H1 (cell line): Measurements from ENCODE around the gene SNX3. TPM values are rescaled to one million over a fixed set of nuclear protein-coding genes. Genes with fewer than 3 reads are reported as not detected.

ENCODE experiments used
- CTCF ChIA-PET: fragments of 300-600 bp; sonication (Branson Sonifier 250); formaldehyde crosslinking; loops from one replicate; lab custom pipeline; 2021; ENCODE audit not compliant: partially characterized antibody; lab: Charles Lee
- POLR2A ChIA-PET: fragments of 300-600 bp; sonication (Branson Sonifier 250); formaldehyde crosslinking; loops from one replicate; lab custom pipeline; 2021; ENCODE audit warnings: inconsistent platforms; ENCODE audit not compliant: partially characterized antibody; lab: Charles Lee
- DNase-seq, 2 experiments: peaks; one replicate each; pipeline versions ENCODE4 v3.0.0 to v3.0.0-alpha.2; 2010 to 2022; ENCODE audit warnings: low spot score in 2 of 2, low read depth in 1 of 2, mixed read lengths in 1 of 2
- FAIRE-seq: peaks from 2 replicates; lab custom pipeline; 2011; peaks lifted over from hg19 to GRCh38; lab: Jason Lieb, UNC
- H2AFZ ChIP-seq: 2 replicates; pipeline ENCODE4 v1.8.1; 2012; ENCODE audit warnings: low read length, inconsistent platforms
- H2AK5ac ChIP-seq: 2 replicates; pipeline ENCODE4 v1.6.1; 2013; ENCODE audit warnings: low read depth, low read length
- H2BK120ac ChIP-seq: replicated peaks from 2 replicates; pipeline ENCODE3; 2013; ENCODE audit warnings: low read depth, low read length, inconsistent platforms
- H2BK12ac ChIP-seq: 2 replicates; pipeline ENCODE4 v1.6.1; 2013; ENCODE audit warnings: low read depth, low read length
- H2BK15ac ChIP-seq: 2 replicates; pipeline ENCODE4 v1.6.1; 2013; ENCODE audit warnings: low read length
- H2BK20ac ChIP-seq: 2 replicates; pipeline ENCODE4 v1.6.1; 2013; ENCODE audit warnings: low read length
- H2BK5ac ChIP-seq: 2 replicates; pipeline ENCODE4 v1.6.1; 2013; ENCODE audit warnings: low read depth, low read length
- H3K14ac ChIP-seq: 2 replicates; pipeline ENCODE4 v1.6.1; 2013; ENCODE audit warnings: inconsistent platforms; ENCODE audit not compliant: insufficient read length
- H3K18ac ChIP-seq: 2 replicates; pipeline ENCODE4 v1.6.1; 2013; ENCODE audit warnings: low read length; ENCODE audit errors: extremely low read depth
- H3K23ac ChIP-seq: 2 replicates; pipeline ENCODE4 v1.6.1; 2013; ENCODE audit warnings: inconsistent platforms; ENCODE audit not compliant: insufficient read length
- H3K23me2 ChIP-seq: 2 replicates; pipeline ENCODE4 v1.6.1; 2013; ENCODE audit warnings: low read depth, low read length
- H3K27ac ChIP-seq: 2 replicates; pipeline ENCODE4 v1.6.1; 2011; ENCODE audit warnings: low read depth, low read length, inconsistent platforms
- H3K27me3 ChIP-seq, 4 experiments: replicated peaks in 1 of 4; 1 replicate in 1 of 4; 2 replicates in 3 of 4; pipeline versions ENCODE4 v1.6.1 to v1.8.1; 2011 to 2013; ENCODE audit warnings: low read length in 3 of 4, mild to moderate bottlenecking in 3 of 4, inconsistent platforms in 2 of 4, mixed read lengths in 2 of 4, moderate library complexity in 1 of 4; ENCODE audit not compliant: control insufficient read depth in 3 of 4, insufficient read depth in 3 of 4; ENCODE audit errors: extremely low read depth in 1 of 4
- H3K36me3 ChIP-seq, 4 experiments: 2 replicates each; pipeline versions ENCODE4 v1.6.1 to v1.8.1; 2011 to 2013; ENCODE audit warnings: mild to moderate bottlenecking in 4 of 4, low read length in 3 of 4, moderate library complexity in 2 of 4, control low read depth in 1 of 4, inconsistent platforms in 1 of 4; ENCODE audit not compliant: insufficient read depth in 4 of 4, control insufficient read depth in 2 of 4
- H3K4ac ChIP-seq: replicated peaks from 2 replicates; pipeline ENCODE3; 2013; ENCODE audit warnings: low read length, low read depth, mixed read lengths, inconsistent platforms; ENCODE audit not compliant: insufficient read length
- H3K4me1 ChIP-seq, 4 experiments: replicated peaks in 1 of 4; 1 replicate in 1 of 4; 2 replicates in 3 of 4; pipeline versions ENCODE4 v1.6.1 to v1.8.1; 2011 to 2013; ENCODE audit warnings: low read length in 3 of 4, inconsistent platforms in 2 of 4, mixed read lengths in 1 of 4; ENCODE audit not compliant: insufficient read depth in 4 of 4, control insufficient read depth in 3 of 4
- H3K4me2 ChIP-seq, 2 experiments: 2 replicates each; pipeline versions ENCODE4 v1.6.1 to v1.8.1; 2011 to 2013; ENCODE audit warnings: low read depth in 2 of 2, low read length in 2 of 2, control low read depth in 1 of 2, inconsistent platforms in 1 of 2, mild to moderate bottlenecking in 1 of 2; ENCODE audit not compliant: insufficient read depth in 1 of 2
- H3K4me3 ChIP-seq, 4 experiments: fragments of 200-600, 300-600 bp in 1 of 4; sonication (generic), shearing (Covaris generic), sonication (Bioruptor Twin) in 1 of 4; 2 replicates each; pipeline versions ENCODE4 v1.5.1 to v1.8.1; 2011 to 2016; ENCODE audit warnings: low read length in 4 of 4, low read depth in 3 of 4, control low read depth in 2 of 4, inconsistent platforms in 2 of 4, mild to moderate bottlenecking in 2 of 4, mixed read lengths in 1 of 4, moderate library complexity in 1 of 4; ENCODE audit not compliant: insufficient read depth in 2 of 4; ENCODE audit errors: extremely low read depth in 1 of 4
- H3K56ac ChIP-seq: replicated peaks from 2 replicates; pipeline ENCODE3; 2013; ENCODE audit warnings: low read depth, mild to moderate bottlenecking, mixed read lengths, low read length, inconsistent platforms; ENCODE audit not compliant: insufficient read length
- H3K79me1 ChIP-seq: 2 replicates; pipeline ENCODE4 v1.6.1; 2013; ENCODE audit warnings: low read depth, low read length, control low read depth
- H3K79me2 ChIP-seq, 2 experiments: 2 replicates each; pipeline versions ENCODE4 v1.6.1 to v1.8.1; 2012 to 2013; ENCODE audit warnings: low read length in 2 of 2, mild to moderate bottlenecking in 2 of 2, inconsistent platforms in 1 of 2; ENCODE audit not compliant: insufficient read depth in 2 of 2, control insufficient read depth in 1 of 2
- H3K9ac ChIP-seq, 4 experiments: replicated peaks in 1 of 4; 1 replicate in 1 of 4; 2 replicates in 3 of 4; pipeline versions ENCODE4 v1.6.1 to v1.8.1; 2011 to 2013; ENCODE audit warnings: low read depth in 3 of 4, low read length in 3 of 4, control low read depth in 2 of 4, mild to moderate bottlenecking in 2 of 4, moderate library complexity in 2 of 4, inconsistent platforms in 1 of 4; ENCODE audit errors: extremely low read depth in 1 of 4
- H3K9me3 ChIP-seq, 2 experiments: 2 replicates each; pipeline versions ENCODE4 v1.6.1 to v1.8.1; 2012 to 2013; ENCODE audit warnings: mild to moderate bottlenecking in 2 of 2, moderate library complexity in 2 of 2, control low read depth in 1 of 2, inconsistent platforms in 1 of 2, low read depth in 1 of 2, low read length in 1 of 2, mixed read lengths in 1 of 2; ENCODE audit not compliant: insufficient read depth in 2 of 2
- H4K20me1 ChIP-seq, 2 experiments: replicated peaks in 1 of 2; 2 replicates each; pipeline versions ENCODE3 to v1.8.1; 2011 to 2013; ENCODE audit warnings: inconsistent platforms in 2 of 2, low read length in 2 of 2, mild to moderate bottlenecking in 1 of 2; ENCODE audit not compliant: insufficient read depth in 2 of 2, control insufficient read depth in 1 of 2
- H4K5ac ChIP-seq: 2 replicates; pipeline ENCODE4 v1.6.1; 2013; ENCODE audit warnings: low read length, low read depth, mixed read lengths, inconsistent platforms; ENCODE audit not compliant: insufficient read length
- H4K8ac ChIP-seq: 2 replicates; pipeline ENCODE4 v1.8.0; 2013; ENCODE audit warnings: mild to moderate bottlenecking, moderate library complexity, low read length, inconsistent platforms; ENCODE audit not compliant: insufficient read depth; ENCODE audit errors: extremely low read depth
- H4K91ac ChIP-seq: replicated peaks from 2 replicates; pipeline ENCODE3; 2013; ENCODE audit warnings: low read length, mixed read lengths, inconsistent platforms; ENCODE audit not compliant: insufficient read length
- BCL11A ChIP-seq, 2 experiments: IDR thresholded peaks; one replicate each; pipeline ENCODE4 v1.6.1; 2011; ENCODE audit warnings: low read depth in 2 of 2, low read length in 2 of 2, mild to moderate bottlenecking in 2 of 2
- CTBP2 ChIP-seq: IDR thresholded peaks from 2 replicates; pipeline ENCODE4 v1.7.0; 2011; ENCODE audit warnings: borderline replicate concordance, mild to moderate bottlenecking, moderate library complexity, mixed read lengths, low read length; ENCODE audit not compliant: insufficient read depth, insufficient read length
- NRF1 ChIP-seq: IDR thresholded peaks from 2 replicates; pipeline ENCODE4 v1.6.1; 2011; ENCODE audit warnings: mild to moderate bottlenecking, low read depth, low read length, improper control_type of control experiment
- POU5F1 ChIP-seq: IDR thresholded peaks from 2 replicates; pipeline ENCODE4 v1.6.1; 2011; ENCODE audit warnings: low read depth, mild to moderate bottlenecking, low read length, moderate library complexity
- TBP ChIP-seq: IDR thresholded peaks from 2 replicates; pipeline ENCODE4 v1.6.1; 2011; ENCODE audit warnings: low read depth, low read length, improper control_type of control experiment
- polyA plus RNA-seq, 7 experiments: library from polyadenylated mRNA; depleted of rRNA in 3 of 7; stranded (reverse) in 5 of 7; unstranded in 2 of 7; fragments of >200 nt in 5 of 7; fragments of 200-250 nt in 2 of 7; gene quantifications; 1 replicate in 5 of 7; 2 replicates in 1 of 7; 4 replicates in 1 of 7; pipeline versions ENCODE4 v1.2.1 to v1.2.3, GENCODE V29; 2011 to 2013; ENCODE audit warnings: missing spikeins in 2 of 7, mixed read lengths in 2 of 7
- total RNA-seq: library from RNA; stranded (reverse); fragmentation: NEBNext Ultra II Directional; extraction: Animal tissue kit (Norgen Biotek cat#: 25700); gene quantifications from 2 replicates; pipeline ENCODE4 v1.2.1, GENCODE V29; 2021

The SNX3 gene
- total and polyA plus RNA-seq, 2 of the 8 experiments (the other 6 are each of a cell fraction or from before 2014, with no cell fraction given) = 72.5 to 150 TPM

DNA sequence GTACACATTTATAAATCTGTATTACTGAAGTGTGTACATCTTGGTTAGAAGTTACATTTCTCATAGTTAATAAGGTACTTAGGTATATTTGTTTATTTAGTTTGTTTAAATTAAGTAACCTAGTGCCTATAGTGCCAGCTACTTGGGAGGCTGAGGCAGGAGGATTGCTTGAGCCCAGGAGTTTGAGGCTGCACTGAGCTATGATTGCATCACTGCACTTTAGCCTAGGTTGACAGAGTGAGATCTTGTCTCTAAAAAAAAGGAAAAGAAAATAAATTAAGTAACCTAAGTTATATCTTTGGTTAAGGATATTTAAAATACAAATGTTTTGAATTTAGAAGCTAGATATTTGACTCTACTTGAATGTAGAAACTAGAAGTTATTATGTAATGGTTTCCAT lies 24.5 kb upstream of the SNX3 start:
- TF ChIP-seq TBP (no peak), POU5F1 (no peak), CTBP2 (no peak), BCL11A (IDR thresholded peaks at IDR 0.05; ENCODE audit: low read depth in 2 of 2, low read length in 2 of 2) (no peak), NRF1 (no peak)
- no peak overlapping the region for H4K91ac ChIP-seq

More for the DNA sequence above, 24.5 kb upstream of the SNX3 start:
- Histone ChIP-seq H3K14ac (no peak overlapping the region), H3K4me2 (no peak overlapping the region), H3K18ac (no peak overlapping the region), H3K9me3 (no peaks in the 10 kb centered on the region), H3K27me3 (no peaks in the 10 kb centered on the region), H3K4me1 (no peaks in the 10 kb centered on the region; a peak in 1 of 7 replicates), H3K23me2 (no peaks in the 10 kb centered on the region; the same call in 1 of the 2 replicates), H2AFZ (no peak overlapping the region), H3K4me3 (no peak overlapping the region), H2BK5ac (no peak overlapping the region), H4K5ac (no peak overlapping the region), H3K56ac (no peak overlapping the region), H2BK20ac (no peak overlapping the region), H2BK120ac (no peak overlapping the region), H4K20me1 (no peaks in the 10 kb centered on the region), H3K79me2 (no peaks in the 10 kb centered on the region), H4K8ac (no peak overlapping the region), H3K79me1 (no peaks in the 10 kb centered on the region), H3K36me3 (no peaks in the 10 kb centered on the region), H2AK5ac (no peak overlapping the region), H3K27ac (no peak overlapping the region), H3K23ac (no peak overlapping the region), H2BK12ac (no peak overlapping the region), H3K4ac (no peak overlapping the region), H3K9ac (no peak overlapping the region), H2BK15ac (no peak overlapping the region)
- no peak for DNase-seq
- FAIRE-seq = no peak
- ChIA-PET POLR2A (no interaction called here), CTCF (no interaction called here)
